ENCODE data around the gene LYZL6.

GRCh38 chr17:35949401-35949800 lies 5.9 kb upstream of the LYZL6 start:
- TF ChIP-seq POLR2AphosphoS5 (IDR thresholded peaks at IDR 0.05; ENCODE audit: low read depth, low read length) (no peak), POLR2A (IDR thresholded peaks at IDR 0.05; ENCODE audit: low read depth, low read length) (no peak), TAF1 (IDR thresholded peaks at IDR 0.05; ENCODE audit: borderline replicate concordance, low read depth, low read length) (no peak)

All from GM12892 (cell line).